Measurements from ENCODE around the gene FGF6.
"Not testable (repeated sequence)": the region's sequence is repeated elsewhere in the genome, so short reads cannot be mapped to it uniquely, and the experiment has no call there.

FGF6 gene

DNA sequence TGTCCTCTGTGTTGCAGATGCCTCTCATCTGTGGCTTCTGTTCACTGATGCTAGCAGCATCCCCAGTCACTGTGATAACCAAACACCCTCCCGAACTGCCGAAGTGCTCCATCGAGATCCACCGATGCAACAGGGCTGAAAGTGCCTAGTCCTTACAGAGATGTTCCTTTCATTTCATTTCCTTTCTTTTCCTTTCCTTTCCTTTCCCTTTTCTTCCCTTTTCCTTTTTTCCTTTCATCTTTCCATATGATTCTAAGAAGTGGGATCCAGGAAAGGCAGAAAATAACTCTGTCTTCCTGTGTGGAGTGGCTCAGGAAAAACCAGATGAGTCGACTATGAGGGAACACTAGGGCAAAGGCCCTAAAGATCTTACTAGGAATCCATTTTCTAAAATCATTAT lies 26.7 kb downstream of the FGF6 start:
- no peak for DNase-seq (ENCODE audit: low spot score)

DNA sequence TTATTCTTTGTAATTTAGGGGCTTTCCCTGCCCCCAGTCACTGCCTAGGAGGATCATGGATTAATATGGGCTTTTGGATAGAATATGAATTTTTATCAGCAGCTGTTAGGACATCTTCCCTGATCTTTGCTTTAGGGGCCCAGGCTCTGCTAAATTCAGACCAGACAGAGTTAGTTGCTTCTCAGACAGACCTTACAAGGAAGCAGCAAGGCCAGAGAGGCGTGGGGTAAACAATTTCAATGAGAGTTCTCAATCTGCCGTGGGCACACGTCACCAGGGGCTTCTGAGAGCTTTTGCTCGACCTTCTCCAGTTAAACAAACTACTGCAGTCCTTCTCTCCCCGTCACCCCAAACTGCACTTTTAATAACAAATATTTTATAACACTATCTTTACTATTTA lies 27.7 kb downstream of the FGF6 start:
- DNase-seq (ENCODE audit: low spot score), result no peak

DNA sequence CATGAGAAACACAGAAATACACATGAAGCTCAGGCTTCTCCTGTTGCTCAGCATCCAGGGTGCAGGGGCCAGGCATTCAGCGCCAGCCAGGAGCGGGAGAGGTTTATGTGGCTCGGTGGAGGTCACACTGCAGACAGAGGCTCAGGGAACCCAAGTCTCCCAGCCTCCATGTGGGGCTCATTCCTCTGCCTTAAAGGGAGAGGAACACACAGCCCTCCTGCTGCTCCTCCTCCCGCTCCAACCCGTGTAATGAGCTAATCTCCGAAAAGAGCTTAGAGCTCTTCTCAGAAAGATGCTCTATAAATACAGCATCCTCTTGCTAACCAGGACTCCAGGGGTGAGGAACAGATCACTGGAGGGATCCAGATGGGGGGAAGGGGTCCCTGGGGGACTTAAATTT lies 28.2 kb downstream of the FGF6 start:
- DNase-seq (ENCODE audit: low spot score), result no peak

DNA sequence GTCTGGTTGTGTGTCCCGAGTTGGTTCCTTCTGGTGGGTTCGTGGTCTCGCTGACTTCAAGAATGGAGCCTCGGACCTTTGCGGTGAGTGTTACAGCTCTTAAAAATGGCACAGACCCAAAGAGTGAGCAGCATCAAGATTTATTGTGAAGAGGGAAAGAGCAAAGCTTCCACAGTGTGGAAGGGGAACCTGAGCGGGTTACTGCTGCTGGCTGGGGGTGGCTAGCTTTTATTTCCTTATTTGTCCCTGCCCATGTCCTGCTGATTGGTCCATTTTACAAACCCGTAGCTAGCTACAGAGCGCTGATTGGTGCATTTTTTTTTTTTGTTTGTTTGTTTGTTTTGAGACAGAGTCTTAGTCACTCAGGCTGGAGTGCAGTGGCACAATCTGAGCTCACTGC lies 29.3 kb downstream of the FGF6 start:
- no peak for DNase-seq (ENCODE audit: low spot score)

DNA sequence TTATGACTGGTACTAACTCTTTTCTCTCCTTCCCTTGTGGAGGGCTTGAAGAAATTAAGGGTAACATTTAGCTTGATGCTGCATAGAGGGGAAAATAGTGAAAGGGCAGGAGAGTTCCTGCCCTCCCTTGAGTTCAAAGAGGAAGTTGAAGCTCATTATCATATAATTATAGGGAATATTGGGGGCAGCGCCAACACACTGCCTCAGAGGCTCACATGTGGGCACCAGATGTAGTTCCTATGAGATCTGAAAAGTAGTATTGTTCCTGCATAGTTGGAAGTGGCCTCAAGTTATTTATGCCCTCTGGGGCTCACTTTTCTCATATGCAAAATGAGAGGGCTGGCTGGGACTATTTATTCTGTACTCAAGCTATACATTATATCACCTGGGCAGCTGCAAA lies 33.1 kb downstream of the FGF6 start:
- DNase-seq (ENCODE audit: low spot score), result no peak

DNA sequence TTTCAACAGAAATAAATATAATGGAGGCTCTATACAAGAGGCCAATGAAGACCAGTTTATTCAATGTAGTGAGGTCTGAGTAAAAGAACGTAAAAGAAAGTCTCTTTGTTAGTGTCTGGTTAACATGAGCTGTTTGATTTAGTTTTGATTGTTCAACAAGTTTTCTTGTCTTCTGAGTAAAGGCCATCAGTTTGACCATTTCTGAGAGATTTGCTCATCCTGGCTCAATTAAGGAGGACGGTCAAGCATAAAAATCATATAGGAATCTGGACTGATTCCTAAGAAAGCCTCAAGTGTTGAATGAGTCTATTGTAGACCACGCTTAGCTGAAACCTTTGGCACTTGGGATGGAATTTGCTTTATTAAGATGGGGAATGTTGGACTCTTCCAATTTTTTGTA lies 33.6 kb downstream of the FGF6 start:
- DNase-seq (ENCODE audit: low spot score), result no peak

DNA sequence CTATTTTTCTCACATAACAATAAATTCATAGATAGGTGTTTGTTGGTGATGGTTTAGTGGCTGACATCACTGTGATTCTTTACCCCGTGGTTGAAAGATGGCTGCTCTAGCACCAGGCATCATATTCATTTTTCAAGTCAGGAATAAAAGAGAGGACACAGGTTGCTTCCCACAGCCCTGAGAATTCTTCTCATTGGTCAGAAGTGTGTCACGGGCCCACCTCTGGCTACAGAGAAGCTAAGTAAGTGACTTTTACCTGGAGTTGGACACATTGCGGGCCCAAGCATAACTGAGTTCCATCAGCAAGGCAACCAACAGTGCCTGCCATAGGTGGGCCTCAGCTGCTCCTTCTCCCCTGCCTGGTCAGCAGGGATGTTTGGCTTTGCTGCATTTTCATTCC lies 38.5 kb downstream of the FGF6 start:
- no peak for DNase-seq (ENCODE audit: low spot score)

DNA sequence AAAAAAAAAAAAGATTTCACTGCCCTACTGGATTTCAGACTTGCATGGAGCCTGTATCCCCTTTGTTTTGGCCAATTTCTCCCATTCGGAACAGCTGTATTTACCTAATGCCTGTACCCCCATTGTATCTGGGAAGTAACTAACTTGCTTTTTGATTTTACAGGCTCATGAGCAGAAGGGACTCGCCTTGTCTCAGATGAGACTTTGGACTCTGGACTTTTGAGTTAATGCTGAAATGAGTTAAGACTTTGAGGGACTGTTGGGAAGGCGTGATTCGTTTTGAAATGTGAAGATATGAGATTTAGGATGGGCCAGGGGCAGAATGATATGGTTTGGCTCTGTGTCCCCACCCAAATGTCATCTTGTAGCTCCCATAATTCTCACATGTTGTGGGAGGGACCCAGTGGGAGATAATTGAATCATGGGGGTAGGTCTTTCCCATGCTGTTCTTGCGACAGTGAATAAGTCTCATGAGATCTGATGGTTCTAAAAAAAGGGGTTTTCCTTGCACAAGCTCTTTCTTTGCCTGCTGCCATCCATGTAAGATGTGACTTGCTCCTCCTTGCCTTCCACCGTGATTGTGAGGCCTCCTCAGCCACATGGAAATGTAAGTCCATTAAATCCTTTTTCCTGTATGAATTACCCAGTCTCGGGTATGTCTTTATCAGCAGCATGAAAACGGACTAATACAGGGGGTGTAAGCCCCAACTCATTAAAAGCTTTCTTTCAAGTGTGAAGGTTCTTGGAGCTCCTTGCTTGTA lies 40.6 kb downstream of the FGF6 start:
- not testable (repeated sequence) for DNase-seq (ENCODE audit: low spot score)

DNA sequence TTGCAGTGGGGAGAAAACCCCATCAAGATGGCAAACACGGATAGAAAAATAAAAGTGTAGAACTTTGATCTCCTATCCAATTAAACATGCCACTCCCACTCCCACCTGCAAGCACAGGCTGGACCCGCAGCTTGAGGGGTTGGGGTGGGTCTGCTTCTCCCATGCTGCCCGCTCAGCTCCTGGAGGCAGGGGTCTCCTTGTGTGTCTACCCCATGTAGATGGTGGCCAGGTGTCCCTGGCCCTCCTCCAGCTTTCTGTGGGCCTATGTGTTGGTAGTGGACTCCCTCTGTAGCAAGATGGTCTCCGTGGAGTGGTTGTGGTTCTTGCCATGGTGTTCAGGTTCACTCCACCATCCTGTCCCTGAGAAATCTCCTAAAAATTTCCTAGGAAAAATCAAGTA lies 42.6 kb downstream of the FGF6 start:
- no peak for DNase-seq (ENCODE audit: low spot score)

DNA sequence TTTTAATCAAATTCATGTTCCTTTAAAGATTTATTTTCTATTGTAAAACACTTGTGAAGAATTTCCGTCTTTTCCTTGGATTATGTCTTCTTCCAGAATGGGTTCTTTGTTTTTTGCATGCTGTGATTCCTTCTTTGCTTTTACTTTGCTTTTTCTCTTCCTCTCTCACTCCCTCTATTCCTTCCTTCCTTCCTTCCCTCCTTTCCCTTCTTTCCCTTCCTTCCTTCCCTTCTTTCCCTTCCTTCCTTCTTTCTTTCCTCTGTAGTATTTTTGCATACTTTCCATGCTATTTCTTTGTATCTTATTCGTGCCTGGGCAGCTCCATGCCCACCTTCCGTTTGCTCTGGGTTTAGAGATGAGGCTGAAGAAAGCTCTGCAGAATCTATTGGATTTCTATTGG lies 44.5 kb downstream of the FGF6 start:
- DNase-seq (ENCODE audit: low spot score), result no peak

DNA sequence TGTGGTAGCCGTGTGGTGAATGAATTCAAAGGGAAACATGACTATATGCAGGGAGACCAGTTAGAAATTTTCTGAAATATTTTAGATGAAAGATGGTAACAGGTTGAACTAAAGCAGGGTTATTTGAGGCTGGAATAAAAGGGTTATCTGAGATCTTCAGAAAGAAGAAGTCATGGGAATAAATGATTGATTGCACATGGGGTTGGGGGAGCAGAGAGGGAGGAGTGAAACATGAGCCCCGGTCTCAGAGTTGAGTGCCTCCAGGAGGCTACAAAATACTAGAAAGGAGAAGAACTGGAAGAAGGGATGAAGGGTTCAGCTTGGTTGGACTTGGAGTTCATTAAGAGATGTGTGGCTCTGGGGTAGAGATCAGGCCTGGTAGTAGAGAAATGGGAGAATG lies 49.8 kb downstream of the FGF6 start:
- DNase-seq (ENCODE audit: low spot score), result no peak

DNA sequence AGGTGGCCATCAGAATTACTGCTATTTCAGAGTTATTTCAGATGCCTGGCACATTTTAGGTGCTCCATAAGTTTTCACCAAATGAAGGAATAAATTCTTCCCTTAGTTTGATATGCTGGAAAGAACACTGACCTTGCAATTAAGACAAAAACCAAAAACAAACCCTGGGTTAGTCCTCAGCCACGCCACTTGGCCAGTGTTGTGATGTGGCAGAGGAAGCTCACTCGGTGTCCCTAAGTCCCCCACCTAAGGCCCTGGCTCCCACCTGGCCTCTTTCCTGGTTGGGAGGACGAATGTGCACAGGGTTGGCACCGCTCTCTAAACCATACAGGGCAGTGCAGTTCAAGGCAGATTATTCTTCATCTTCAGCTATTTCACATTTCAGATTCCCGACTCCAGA lies 52.4 kb downstream of the FGF6 start:
- no peak for DNase-seq (ENCODE audit: low spot score)

DNA sequence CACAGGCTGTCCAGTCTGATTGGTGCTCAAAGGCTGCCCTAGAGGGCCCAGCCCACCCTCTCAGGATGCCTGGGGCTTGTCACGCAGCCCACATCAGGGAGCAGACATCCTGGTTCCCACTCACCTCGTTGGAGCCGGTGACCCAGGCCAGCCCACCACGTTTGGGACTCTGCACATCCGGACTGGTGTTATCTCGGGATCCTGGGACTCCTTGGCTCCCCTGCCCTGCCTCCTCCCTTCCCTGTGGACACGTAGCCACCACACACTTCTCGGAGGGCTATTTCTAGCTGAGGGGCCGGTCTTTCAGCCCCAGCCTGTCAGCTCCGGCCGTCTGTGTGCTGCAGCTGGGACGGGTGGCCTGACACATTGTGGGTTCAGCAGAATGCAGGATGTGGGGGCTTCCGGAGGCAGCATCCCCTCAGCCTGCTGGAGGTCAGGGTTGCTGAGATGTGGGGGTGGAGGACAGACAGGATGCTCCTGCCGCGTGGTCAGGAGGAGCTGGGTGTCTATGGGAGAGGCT lies 53.3 kb downstream of the FGF6 start:
- no peak for DNase-seq (ENCODE audit: low spot score)

DNA sequence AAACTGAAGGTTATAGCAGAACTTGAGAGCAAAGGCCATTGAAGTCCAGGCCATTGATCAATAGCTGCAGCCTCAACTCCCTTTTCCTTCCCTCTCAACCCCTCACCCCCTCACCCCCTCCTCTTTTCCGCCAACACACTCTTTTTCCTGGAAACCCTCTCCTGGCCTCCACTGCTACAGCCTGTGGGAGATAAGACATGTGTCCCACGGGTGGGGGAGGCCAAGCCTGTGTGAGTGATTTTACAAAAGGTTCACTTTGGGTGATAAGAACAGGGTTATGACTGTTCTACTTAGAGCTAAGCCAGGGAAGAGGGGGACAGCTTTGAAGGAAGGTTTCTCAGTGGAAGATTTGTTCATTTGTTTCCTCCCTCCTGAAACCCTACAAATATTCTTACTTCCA lies 57.0 kb downstream of the FGF6 start:
- no peak for DNase-seq (ENCODE audit: low spot score)

DNA sequence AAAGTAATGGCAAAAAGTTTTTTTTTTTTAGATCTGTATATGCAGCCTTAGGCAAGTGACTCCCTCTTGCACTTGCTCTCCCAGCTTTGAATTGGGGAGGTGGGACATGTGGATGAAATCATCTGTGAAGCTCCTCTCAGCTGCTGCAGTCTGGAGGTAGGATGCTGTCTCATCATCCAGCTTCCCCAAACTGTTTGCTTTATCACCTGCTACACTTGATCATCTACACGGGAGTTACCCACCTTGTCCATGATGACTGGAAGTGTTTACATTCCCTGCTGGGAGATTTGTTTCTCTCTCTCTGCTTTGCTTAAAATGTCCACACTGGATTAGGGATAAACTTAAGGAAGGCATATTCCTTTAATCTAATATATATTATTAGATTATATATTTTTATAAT lies 57.6 kb downstream of the FGF6 start:
- DNase-seq (ENCODE audit: low spot score), result no peak

DNA sequence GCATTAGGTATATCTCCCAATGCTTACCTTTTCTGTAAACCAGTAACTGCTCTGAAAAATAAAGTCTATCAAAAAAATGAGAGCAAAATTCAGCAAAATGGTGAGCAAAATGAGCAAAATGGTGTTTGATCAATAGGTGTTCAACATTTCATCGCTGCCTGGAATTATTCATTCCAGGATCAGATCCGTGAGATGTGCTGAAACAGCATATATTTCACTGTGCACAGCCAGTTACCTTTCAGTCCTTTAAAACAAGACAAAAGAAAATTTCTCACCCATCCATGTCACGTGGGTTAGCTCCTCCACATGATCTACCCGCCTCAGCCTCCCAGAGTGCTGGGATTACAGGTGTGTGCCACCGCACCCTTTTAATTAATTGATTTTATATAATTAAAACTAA lies 58.0 kb downstream of the FGF6 start:
- DNase-seq (ENCODE audit: low spot score), result no peak

DNA sequence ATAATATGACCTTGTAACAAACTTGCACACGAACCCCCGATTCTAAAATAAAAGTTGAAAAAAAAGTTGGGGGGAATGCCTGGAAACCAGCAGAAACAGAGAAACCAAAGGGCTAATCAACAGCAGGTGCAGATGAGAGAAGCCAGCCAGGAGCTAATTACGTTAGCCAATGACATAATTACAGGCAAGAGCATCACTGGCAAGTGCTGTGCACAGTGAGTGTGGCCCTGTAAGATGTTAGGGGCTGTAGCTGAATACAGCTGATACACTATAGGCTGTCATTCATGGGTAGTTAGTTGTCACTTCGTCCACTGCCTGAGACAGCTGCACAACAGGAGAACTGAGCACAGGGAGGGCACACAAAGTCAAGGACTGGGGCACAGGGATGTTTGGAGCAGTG lies 58.8 kb downstream of the FGF6 start:
- DNase-seq (ENCODE audit: low spot score), result no peak

Data from germinal center (tissue), 1 donor.